NCI-H69 (cell line): ENCODE results near the gene ZNF362.
A peak's percentile ranks its signal among the peaks of the same experiment; 100 is the strongest.
"Not testable (repeated sequence)": the region's sequence is repeated elsewhere in the genome, so short reads cannot be mapped to it uniquely, and the experiment has no call there.

Experiments used
- DNase-seq: peaks from one replicate; lab custom pipeline; 2025; lab: John Stamatoyannopoulos, UW

ZNF362 gene

GRCh38 chr1:33284049-33284448 is 27.8 kb downstream of the ZNF362 start:
- DNase-seq: no peak

GRCh38 chr1:33286451-33287185 is 30.3 kb downstream of the ZNF362 start:
- DNase-seq: no peak

- DNase-seq: no peak
These were observed 31.0 kb downstream of the ZNF362 start for GRCh38 chr1:33287317-33287716.

- no peak for DNase-seq
These were observed 32.9 kb downstream of the ZNF362 start for GRCh38 chr1:33288976-33289857.

GRCh38 chr1:33289858-33290154 is 33.5 kb downstream of the ZNF362 start:
- no peak for DNase-seq

- not testable (repeated sequence) for DNase-seq
These were observed 34.3 kb downstream of the ZNF362 start for GRCh38 chr1:33290615-33291014.

GRCh38 chr1:33292726-33293340 is 36.5 kb downstream of the ZNF362 start:
- DNase-seq: no peak

GRCh38 chr1:33294071-33295010 is 38.0 kb downstream of the ZNF362 start:
- no peak for DNase-seq

- DNase-seq: no peak
These were observed 38.7 kb downstream of the ZNF362 start for GRCh38 chr1:33295023-33295422.

- peak; percentile 69 for DNase-seq
These were observed 39.3 kb downstream of the ZNF362 start for GRCh38 chr1:33295450-33296081.

- no peak for DNase-seq
These were observed 39.8 kb downstream of the ZNF362 start for GRCh38 chr1:33296082-33296458.

GRCh38 chr1:33296824-33297223 is 40.5 kb downstream of the ZNF362 start:
- no peak for DNase-seq

- DNase-seq: no peak
These were observed 41.8 kb downstream of the ZNF362 start for GRCh38 chr1:33297911-33298622.

GRCh38 chr1:33298623-33299277 is 42.5 kb downstream of the ZNF362 start:
- DNase-seq: peak; percentile 56

GRCh38 chr1:33299461-33300155 is 43.3 kb downstream of the ZNF362 start:
- no peak for DNase-seq

GRCh38 chr1:33300673-33301072 is 44.4 kb downstream of the ZNF362 start:
- DNase-seq: no peak

GRCh38 chr1:33301273-33301984 is 45.1 kb downstream of the ZNF362 start:
- no peak for DNase-seq

GRCh38 chr1:33302325-33302724 is 46.0 kb downstream of the ZNF362 start:
- DNase-seq: no peak

GRCh38 chr1:33305016-33305415 is 48.7 kb downstream of the ZNF362 start:
- DNase-seq: no peak
